Nephron progenitor cell (in vitro differentiated cells): ENCODE measurements around the gene CASQ2.

Experiments
- DNase-seq: peaks from one replicate; pipeline ENCODE4 v3.0.0; 2021
- H3K27ac Mint-ChIP-seq: 2 replicates; pipeline ENCODE4 v1.8.0; 2021; ENCODE audit warnings: mild to moderate bottlenecking, moderate library complexity, mixed read lengths
- H3K27me3 Mint-ChIP-seq: 2 replicates; pipeline ENCODE4 v1.8.0; 2021; ENCODE audit warnings: mild to moderate bottlenecking, low read depth, mixed read lengths; ENCODE audit not compliant: poor library complexity
- H3K36me3 Mint-ChIP-seq: 2 replicates; pipeline ENCODE4 v1.8.0; 2021; ENCODE audit warnings: low read depth, mixed read lengths
- H3K4me1 Mint-ChIP-seq: 2 replicates; pipeline ENCODE4 v1.8.0; 2021; ENCODE audit warnings: mixed read lengths
- H3K4me3 Mint-ChIP-seq: 2 replicates; pipeline ENCODE4 v1.8.0; 2021; ENCODE audit warnings: mild to moderate bottlenecking, moderate library complexity, mixed read lengths
- H3K9me3 Mint-ChIP-seq: 2 replicates; pipeline ENCODE4 v1.8.0; 2021; ENCODE audit warnings: mild to moderate bottlenecking, moderate library complexity, mixed read lengths
- TF ChIP-seq, protein P1 (sequence below): fragments of 200-600 bp; sonication (generic); IDR thresholded peaks from 2 replicates; pipeline ENCODE4 v1.5.0; 2021; ENCODE audit warnings: antibody characterized with exemption

Gene CASQ2

GRCh38 chr1:115710859-115711624 lies 57.5 kb downstream of the CASQ2 start:
- TF ChIP-seq, protein P1, sequence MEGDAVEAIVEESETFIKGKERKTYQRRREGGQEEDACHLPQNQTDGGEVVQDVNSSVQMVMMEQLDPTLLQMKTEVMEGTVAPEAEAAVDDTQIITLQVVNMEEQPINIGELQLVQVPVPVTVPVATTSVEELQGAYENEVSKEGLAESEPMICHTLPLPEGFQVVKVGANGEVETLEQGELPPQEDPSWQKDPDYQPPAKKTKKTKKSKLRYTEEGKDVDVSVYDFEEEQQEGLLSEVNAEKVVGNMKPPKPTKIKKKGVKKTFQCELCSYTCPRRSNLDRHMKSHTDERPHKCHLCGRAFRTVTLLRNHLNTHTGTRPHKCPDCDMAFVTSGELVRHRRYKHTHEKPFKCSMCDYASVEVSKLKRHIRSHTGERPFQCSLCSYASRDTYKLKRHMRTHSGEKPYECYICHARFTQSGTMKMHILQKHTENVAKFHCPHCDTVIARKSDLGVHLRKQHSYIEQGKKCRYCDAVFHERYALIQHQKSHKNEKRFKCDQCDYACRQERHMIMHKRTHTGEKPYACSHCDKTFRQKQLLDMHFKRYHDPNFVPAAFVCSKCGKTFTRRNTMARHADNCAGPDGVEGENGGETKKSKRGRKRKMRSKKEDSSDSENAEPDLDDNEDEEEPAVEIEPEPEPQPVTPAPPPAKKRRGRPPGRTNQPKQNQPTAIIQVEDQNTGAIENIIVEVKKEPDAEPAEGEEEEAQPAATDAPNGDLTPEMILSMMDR = no peak
- no peak for DNase-seq
- Mint-ChIP-seq H3K4me1 (peaks cover 38% of the 10 kb centered on the region), H3K27ac (no peak overlapping the region), H3K9me3 (no peaks in the 10 kb centered on the region), H3K27me3 (no peaks in the 10 kb centered on the region), H3K36me3 (no peaks in the 10 kb centered on the region), H3K4me3 (no peak overlapping the region)

DNA sequence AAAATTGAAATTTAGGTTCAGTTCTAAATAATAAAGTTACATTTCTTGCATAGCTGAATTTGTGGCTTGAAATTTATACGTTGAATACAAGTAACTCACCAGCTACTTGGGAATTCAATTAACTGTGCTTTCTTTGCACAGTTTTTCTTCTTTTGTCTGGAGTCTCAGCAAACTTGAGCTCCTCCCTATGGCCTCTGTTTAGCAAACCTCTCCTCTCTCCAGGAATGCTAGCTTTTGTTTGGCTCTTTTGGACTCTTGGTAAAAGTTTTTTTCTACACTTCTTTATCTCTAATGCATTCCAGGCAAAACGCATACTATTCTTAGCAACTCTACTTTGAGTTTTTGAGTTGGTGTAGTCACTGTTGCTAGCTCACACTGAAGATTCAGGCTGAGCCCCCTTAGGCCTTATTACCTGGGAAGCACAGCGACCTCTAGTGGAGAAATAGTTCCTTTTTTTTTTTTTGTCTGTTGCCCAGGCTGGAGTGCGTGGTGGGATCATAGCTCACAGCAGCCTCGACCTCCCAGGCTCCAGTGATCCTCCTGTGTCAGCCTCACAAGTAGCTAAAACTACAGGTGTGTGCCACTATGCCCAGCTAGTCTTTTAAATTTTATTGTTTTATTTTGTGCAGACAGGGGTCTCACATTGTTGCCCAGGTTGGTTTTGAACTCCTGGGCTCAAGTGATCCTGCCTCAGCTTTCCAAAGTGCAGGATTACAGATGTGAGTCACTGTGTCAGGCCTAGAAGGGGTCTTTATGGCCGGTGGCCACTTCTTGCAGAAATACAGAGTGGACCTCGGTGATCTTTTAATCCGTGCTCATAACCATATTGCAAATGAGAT lies 61.7 kb downstream of the CASQ2 start:
- Mint-ChIP-seq H3K4me1 (peaks cover 28% of the 10 kb centered on the region), H3K27ac (no peak overlapping the region), H3K27me3 (no peaks in the 10 kb centered on the region), H3K4me3 (no peak overlapping the region), H3K36me3 (no peaks in the 10 kb centered on the region), H3K9me3 (no peaks in the 10 kb centered on the region)
- TF ChIP-seq, protein P1 = peak; percentile 80
- no peak for DNase-seq

DNA sequence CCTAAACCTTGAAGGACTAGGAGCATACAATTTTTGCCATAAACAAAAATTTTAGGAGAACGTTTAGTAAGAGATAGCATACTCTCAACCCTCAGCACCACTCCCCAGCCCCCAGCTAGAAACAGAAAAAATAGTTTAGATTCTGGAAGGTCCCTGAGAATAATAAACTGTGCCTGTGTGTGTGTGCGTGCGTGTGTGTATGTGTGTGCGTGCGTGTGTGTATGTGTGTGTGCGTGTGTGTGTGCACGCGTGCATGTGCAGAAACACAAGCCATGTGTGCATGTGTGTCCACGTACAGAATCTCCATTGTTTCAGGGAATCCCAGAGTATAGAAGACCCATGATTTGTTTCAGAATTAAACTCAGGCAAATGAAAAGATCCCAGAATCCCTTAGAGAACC lies 62.6 kb downstream of the CASQ2 start:
- Mint-ChIP-seq H3K9me3 (no peaks in the 10 kb centered on the region), H3K27ac (peak overlapping the region; percentile 69), H3K36me3 (no peaks in the 10 kb centered on the region), H3K4me1 (peaks cover 28% of the 10 kb centered on the region), H3K27me3 (peaks cover 4% of the 10 kb centered on the region), H3K4me3 (no peak overlapping the region)
- TF ChIP-seq, protein P1 = no peak
- no peak for DNase-seq

DNA sequence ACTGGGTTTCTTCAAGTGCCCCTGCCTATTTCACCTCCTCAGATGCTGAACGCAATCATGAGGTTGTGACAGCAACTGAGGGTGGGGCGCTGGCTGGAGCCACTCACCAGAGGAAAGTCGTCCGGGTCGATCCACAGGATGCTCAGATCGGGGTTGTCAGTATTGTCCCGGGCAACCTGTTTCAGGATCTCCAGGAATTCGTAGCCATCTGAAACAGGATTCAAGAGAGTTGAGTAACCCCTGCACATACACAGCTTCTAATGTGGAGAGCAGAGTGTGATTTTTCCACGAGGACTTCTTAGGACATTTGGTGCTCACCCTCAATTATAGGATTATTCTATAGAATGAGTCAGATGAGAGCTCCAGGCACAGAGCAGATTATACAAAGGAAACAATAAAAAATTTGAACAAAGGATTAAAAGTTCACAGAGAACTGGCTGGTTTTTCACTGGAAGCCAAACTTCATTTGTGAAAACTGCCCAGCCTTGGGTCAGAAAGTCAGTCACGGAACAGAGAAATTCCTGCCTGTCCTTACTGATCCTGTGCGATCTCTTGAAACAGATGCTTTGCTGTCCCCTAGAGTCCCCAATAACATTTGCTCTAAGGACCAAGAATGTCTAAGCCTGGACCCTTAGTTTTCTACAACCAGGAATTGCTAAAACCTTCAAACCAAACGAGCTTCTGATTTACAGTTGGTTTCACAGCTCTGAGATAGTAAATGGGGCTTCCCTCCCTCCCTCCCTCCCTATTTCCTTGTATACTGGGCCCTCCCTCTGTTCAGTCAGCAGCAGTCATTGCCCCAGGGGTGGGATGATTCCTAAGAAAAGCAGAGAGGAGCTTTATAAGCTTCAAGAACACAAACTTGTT lies 63.2 kb downstream of the CASQ2 start:
- peaks cover 28% of the 10 kb centered on the region for H3K4me1 Mint-ChIP-seq
- no peaks in the 10 kb centered on the region for H3K9me3 Mint-ChIP-seq
- no peak overlapping the region for H3K4me3 Mint-ChIP-seq
- H3K36me3 Mint-ChIP-seq = no peaks in the 10 kb centered on the region
- TF ChIP-seq, protein P1 = no peak
- no peak for DNase-seq
- peaks cover 7% of the 10 kb centered on the region for H3K27me3 Mint-ChIP-seq
- H3K27ac Mint-ChIP-seq = no peak overlapping the region

DNA sequence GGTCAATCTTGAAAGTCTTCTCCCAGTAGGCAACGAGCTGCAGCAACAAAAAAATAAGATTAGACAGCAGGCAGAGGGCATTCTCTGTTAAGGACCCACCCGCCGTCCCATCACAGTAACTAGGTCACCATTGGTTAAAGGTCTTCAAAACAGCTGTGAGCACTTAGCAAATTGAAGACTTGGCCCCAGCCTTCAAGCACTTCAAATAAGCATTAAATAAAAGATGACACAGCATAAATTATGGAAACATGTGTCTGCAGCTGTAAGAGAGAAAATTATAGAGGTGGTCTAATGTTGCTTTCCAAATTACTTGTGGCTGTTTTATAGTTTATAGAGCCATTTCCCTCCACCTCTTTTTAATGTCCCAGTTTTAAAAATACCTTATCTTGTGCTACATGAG lies 65.6 kb downstream of the CASQ2 start:
- peaks cover 7% of the 10 kb centered on the region for H3K27me3 Mint-ChIP-seq
- H3K27ac Mint-ChIP-seq = no peak overlapping the region
- peaks cover 18% of the 10 kb centered on the region for H3K4me1 Mint-ChIP-seq
- H3K9me3 Mint-ChIP-seq = no peaks in the 10 kb centered on the region
- TF ChIP-seq, protein P1 = no peak
- H3K36me3 Mint-ChIP-seq = no peaks in the 10 kb centered on the region
- no peak overlapping the region for H3K4me3 Mint-ChIP-seq
- no peak for DNase-seq
